GM12872 (cell line): ENCODE measurements around the gene ITK.

Source experiments
- CTCF ChIP-seq: IDR thresholded peaks from 3 replicates; pipeline ENCODE4 v1.5.1; 2011; ENCODE audit warnings: low read depth, mild to moderate bottlenecking, low read length, moderate library complexity; ENCODE audit not compliant: insufficient read depth

ITK gene

GRCh38 chr5:157180374-157181264 is at the start of gene ITK:
Gene ITK, plus strand, starts transcription at chr5:157180840. Its CDS starts 138 bp downstream, at chr5:157180978.
- no peak for TF ChIP-seq CTCF

- TF ChIP-seq CTCF = no peak
Measured at GRCh38 chr5:157130925-157131324, 49.7 kb upstream of the ITK start.

- TF ChIP-seq CTCF = no peak
Measured at GRCh38 chr5:157132281-157132612, 48.4 kb upstream of the ITK start.

GRCh38 chr5:157137691-157138090 is 42.9 kb upstream of the ITK start:
- no peak for TF ChIP-seq CTCF

GRCh38 chr5:157142317-157143126 is 38.1 kb upstream of the ITK start, which contains the start of gene MED7:
Gene MED7, minus strand, starts transcription at chr5:157142865. Its CDS starts 3,434 bp downstream, at chr5:157139431.
- TF ChIP-seq CTCF = no peak

GRCh38 chr5:157143127-157143971 is 37.3 kb upstream of the ITK start:
- TF ChIP-seq CTCF = no peak
